Measurements from ENCODE around the gene RGS16. TPM values are rescaled to one million over a fixed set of nuclear protein-coding genes. Genes with fewer than 3 reads are reported as not detected.

Gene RGS16
- total and polyA plus RNA-seq, 2 donors (not counting 3 experiments of a cell fraction or from before 2014, with no cell fraction given) = not detected

DNA sequence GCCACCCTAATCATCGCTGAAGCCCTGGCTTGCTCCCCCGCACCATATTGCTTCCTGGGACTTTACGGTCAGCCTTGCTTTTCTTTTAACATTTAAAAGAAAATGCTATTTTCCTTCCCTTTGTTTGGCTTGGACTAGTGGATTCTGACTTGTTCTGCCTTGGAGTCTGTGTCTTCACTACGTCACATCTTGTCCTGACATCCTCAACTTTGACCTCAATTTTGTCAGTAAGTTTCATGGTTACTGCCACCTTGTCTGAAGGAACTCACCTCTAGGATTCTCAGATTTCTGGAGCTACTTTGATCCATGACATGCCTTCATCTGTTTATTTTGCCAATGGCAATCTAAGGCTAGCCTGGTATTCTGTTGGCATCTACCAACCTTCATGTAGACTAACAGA is 19.4 kb downstream of the RGS16 start:
- Histone ChIP-seq H3K36me3 (ENCODE audit: control insufficient read depth in 2 of 2, extremely low read depth in 1 of 2, insufficient read depth in 2 of 2, low read length in 2 of 2) (no peaks in the 10 kb centered on the region), H3K27ac (ENCODE audit: insufficient read depth, low read depth, low read length) (no peak overlapping the region), H3K4me1 (ENCODE audit: control insufficient read depth, extremely low read depth, insufficient read depth, low read length) (peaks cover 9% of the 10 kb centered on the region), H2AFZ (ENCODE audit: low read depth, low read length) (no peak overlapping the region), H3K4me2 (ENCODE audit: insufficient read depth, low read length) (no peak overlapping the region), H3K9me3 (replicated peaks; ENCODE audit: control insufficient read depth, insufficient read depth, low read length) (no peaks in the 10 kb centered on the region), H4K20me1 (replicated peaks; ENCODE audit: control insufficient read depth, extremely low read depth, insufficient read depth, low read length) (no peaks in the 10 kb centered on the region), H3K4me3 (replicated peaks in 1 of 3; ENCODE audit: insufficient read depth in 1 of 3, low read depth in 1 of 3, low read length in 3 of 3) (no peak overlapping the region), H3K9me1 (replicated peaks; ENCODE audit: control insufficient read depth, extremely low read depth, insufficient read depth, low read length) (no peaks in the 10 kb centered on the region), H3K27me3 (ENCODE audit: control insufficient read depth in 2 of 2, insufficient read depth in 2 of 2, low read length in 2 of 2) (no peaks in the 10 kb centered on the region), H3K9ac (replicated peaks; ENCODE audit: extremely low read depth, insufficient read depth, low read length) (no peak overlapping the region), H3K79me2 (ENCODE audit: control insufficient read depth, insufficient read depth, low read length) (no peaks in the 10 kb centered on the region)
- DNase-seq (ENCODE audit: low read depth, low spot score) (no peak), FAIRE-seq (no peak)
- intact Hi-C loops (cut with micrococcal nuclease) = no loop called here
- dilution Hi-C loops (cut with MboI; ENCODE audit: extremely low pct_ligation_motif_present, low sequenced_read_pairs) = no loop called here
- CTCF ChIA-PET = interaction anchor here (2.2 kb wide), 1 partner anchor 11 kb away, joined by 9 read pairs; no protein-coding TSS in a partner anchor
- TF ChIP-seq GATA2 (IDR thresholded peaks at IDR 0.05; ENCODE audit: insufficient read depth, insufficient read length, low read depth, low read length) = no peak
- TF ChIP-seq POLR2A (IDR thresholded peaks at IDR 0.05; ENCODE audit: low read depth, low read length) = no peak
- TF ChIP-seq FOS (IDR thresholded peaks at IDR 0.05; ENCODE audit: borderline replicate concordance, insufficient read depth, low read length) = no peak
- TF ChIP-seq MYC (IDR thresholded peaks at IDR 0.05; ENCODE audit: low read depth, low read length) = no peak
- TF ChIP-seq, protein P1, sequence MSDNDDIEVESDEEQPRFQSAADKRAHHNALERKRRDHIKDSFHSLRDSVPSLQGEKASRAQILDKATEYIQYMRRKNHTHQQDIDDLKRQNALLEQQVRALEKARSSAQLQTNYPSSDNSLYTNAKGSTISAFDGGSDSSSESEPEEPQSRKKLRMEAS (IDR thresholded peaks at IDR 0.05; ENCODE audit: insufficient read depth, insufficient read length) = no peak
- no peak for TF ChIP-seq POLR2AphosphoS5 (IDR thresholded peaks at IDR 0.05; ENCODE audit: insufficient read depth, low read depth, low read length)
- TF ChIP-seq JUN (IDR thresholded peaks at IDR 0.05; ENCODE audit: borderline replicate concordance, insufficient read depth, insufficient read length, low read depth) = no peak
- TF ChIP-seq, protein P2, sequence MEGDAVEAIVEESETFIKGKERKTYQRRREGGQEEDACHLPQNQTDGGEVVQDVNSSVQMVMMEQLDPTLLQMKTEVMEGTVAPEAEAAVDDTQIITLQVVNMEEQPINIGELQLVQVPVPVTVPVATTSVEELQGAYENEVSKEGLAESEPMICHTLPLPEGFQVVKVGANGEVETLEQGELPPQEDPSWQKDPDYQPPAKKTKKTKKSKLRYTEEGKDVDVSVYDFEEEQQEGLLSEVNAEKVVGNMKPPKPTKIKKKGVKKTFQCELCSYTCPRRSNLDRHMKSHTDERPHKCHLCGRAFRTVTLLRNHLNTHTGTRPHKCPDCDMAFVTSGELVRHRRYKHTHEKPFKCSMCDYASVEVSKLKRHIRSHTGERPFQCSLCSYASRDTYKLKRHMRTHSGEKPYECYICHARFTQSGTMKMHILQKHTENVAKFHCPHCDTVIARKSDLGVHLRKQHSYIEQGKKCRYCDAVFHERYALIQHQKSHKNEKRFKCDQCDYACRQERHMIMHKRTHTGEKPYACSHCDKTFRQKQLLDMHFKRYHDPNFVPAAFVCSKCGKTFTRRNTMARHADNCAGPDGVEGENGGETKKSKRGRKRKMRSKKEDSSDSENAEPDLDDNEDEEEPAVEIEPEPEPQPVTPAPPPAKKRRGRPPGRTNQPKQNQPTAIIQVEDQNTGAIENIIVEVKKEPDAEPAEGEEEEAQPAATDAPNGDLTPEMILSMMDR (IDR thresholded peaks at IDR 0.05; ENCODE audit: extremely low read depth in 1 of 2, insufficient read depth in 1 of 2, low read depth in 1 of 2, low read length in 2 of 2) = no peak
- no peak for TF ChIP-seq EZH2 (IDR thresholded peaks at IDR 0.05; ENCODE audit: borderline replicate concordance, low read depth, low read length, severe bottlenecking)
- POLR2A ChIA-PET = no interaction called here
- BruUV-seq (replicated peaks) = no TSS peak
